H1 (cell line): ENCODE results near the gene PRKCH. TPM values are rescaled to one million over a fixed set of nuclear protein-coding genes. Genes with fewer than 3 reads are reported as not detected.

Source experiments
- EP300 ChIP-seq, 2 experiments: IDR thresholded peaks; 1 replicate in 1 of 2; 2 replicates in 1 of 2; pipeline ENCODE4 v1.6.1; 2011 to 2012; ENCODE audit warnings: low read depth in 2 of 2, low read length in 2 of 2, mild to moderate bottlenecking in 2 of 2, borderline replicate concordance in 1 of 2, inconsistent platforms in 1 of 2, moderate library complexity in 1 of 2
- POLR2A ChIP-seq, 2 experiments: IDR thresholded peaks; 1 replicate in 1 of 2; 2 replicates in 1 of 2; pipeline ENCODE4 v1.6.1; 2011; ENCODE audit warnings: low read depth in 2 of 2, low read length in 2 of 2, mild to moderate bottlenecking in 2 of 2; ENCODE audit errors: control extremely low read depth in 1 of 2
- polyA plus RNA-seq, 7 experiments: library from polyadenylated mRNA; depleted of rRNA in 3 of 7; stranded (reverse) in 5 of 7; unstranded in 2 of 7; fragments of >200 nt in 5 of 7; fragments of 200-250 nt in 2 of 7; gene quantifications; 1 replicate in 5 of 7; 2 replicates in 1 of 7; 4 replicates in 1 of 7; pipeline versions ENCODE4 v1.2.1 to v1.2.3, GENCODE V29; 2011 to 2013; ENCODE audit warnings: missing spikeins in 2 of 7, mixed read lengths in 2 of 7
- total RNA-seq: library from RNA; stranded (reverse); fragmentation: NEBNext Ultra II Directional; extraction: Animal tissue kit (Norgen Biotek cat#: 25700); gene quantifications from 2 replicates; pipeline ENCODE4 v1.2.1, GENCODE V29; 2021
- TF ChIP-seq, protein P1 (sequence below), 3 experiments: IDR thresholded peaks; 1 replicate in 2 of 3; 2 replicates in 1 of 3; pipeline versions ENCODE4 v1.5.1 to v1.6.1; 2011; ENCODE audit warnings: low read length in 3 of 3, mild to moderate bottlenecking in 3 of 3, inconsistent platforms in 2 of 3, low read depth in 1 of 3, moderate library complexity in 1 of 3; ENCODE audit not compliant: insufficient read depth in 1 of 3; ENCODE audit errors: control extremely low read depth in 1 of 3

Gene PRKCH
- total and polyA plus RNA-seq, 2 of the 8 experiments (the other 6 are each of a cell fraction or from before 2014, with no cell fraction given): 6.4 to 7.0 TPM

DNA sequence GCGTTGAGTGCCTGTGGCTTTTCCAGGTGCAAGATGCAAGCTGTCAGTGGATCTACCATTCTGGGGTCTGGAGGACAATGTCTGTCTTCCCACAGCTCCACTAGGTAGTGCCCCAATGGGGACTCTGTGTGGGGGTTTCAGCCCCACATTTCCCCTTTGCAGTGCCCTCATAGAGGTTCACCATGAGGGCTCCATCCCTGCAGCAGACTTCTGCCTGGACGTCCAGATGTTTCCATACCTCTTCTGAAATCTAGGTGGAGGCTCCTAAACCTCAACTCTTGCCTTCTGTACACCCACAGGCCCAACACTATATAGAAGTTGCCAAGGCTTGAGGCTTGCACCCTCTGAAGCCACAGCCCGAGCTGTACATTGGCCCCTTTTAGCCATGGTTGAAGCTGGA, 52.9 kb downstream of the PRKCH start (continued):
- TF ChIP-seq EP300 (IDR thresholded peaks at IDR 0.05; ENCODE audit: borderline replicate concordance in 1 of 2, low read depth in 2 of 2, low read length in 2 of 2) (no peak), POLR2A (IDR thresholded peaks at IDR 0.05; ENCODE audit: control extremely low read depth in 1 of 2, low read depth in 2 of 2, low read length in 2 of 2) (no peak)
- TF ChIP-seq, protein P1, sequence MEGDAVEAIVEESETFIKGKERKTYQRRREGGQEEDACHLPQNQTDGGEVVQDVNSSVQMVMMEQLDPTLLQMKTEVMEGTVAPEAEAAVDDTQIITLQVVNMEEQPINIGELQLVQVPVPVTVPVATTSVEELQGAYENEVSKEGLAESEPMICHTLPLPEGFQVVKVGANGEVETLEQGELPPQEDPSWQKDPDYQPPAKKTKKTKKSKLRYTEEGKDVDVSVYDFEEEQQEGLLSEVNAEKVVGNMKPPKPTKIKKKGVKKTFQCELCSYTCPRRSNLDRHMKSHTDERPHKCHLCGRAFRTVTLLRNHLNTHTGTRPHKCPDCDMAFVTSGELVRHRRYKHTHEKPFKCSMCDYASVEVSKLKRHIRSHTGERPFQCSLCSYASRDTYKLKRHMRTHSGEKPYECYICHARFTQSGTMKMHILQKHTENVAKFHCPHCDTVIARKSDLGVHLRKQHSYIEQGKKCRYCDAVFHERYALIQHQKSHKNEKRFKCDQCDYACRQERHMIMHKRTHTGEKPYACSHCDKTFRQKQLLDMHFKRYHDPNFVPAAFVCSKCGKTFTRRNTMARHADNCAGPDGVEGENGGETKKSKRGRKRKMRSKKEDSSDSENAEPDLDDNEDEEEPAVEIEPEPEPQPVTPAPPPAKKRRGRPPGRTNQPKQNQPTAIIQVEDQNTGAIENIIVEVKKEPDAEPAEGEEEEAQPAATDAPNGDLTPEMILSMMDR (IDR thresholded peaks at IDR 0.05; ENCODE audit: control extremely low read depth in 1 of 3, insufficient read depth in 1 of 3, low read depth in 1 of 3, low read length in 3 of 3): no peak
